CD4-positive, alpha-beta T cell (primary cell): ENCODE results near the gene SNAPIN. TPM values are rescaled to one million over a fixed set of nuclear protein-coding genes. Genes with fewer than 3 reads are reported as not detected.

Source experiments
- ATAC-seq: fragments of 200-7000 bp; cut with Tn5 transposase; one replicate; pipeline ENCODE4 v1.10.0; 2022; ENCODE audit warnings: mild to moderate bottlenecking; ENCODE audit not compliant: poor library complexity
- CTCF ChIA-PET: fragments of 350-600 bp; sonication (Branson Sonifier 250); formaldehyde crosslinking; loops from one replicate; lab custom pipeline; 2021; ENCODE audit warnings: antibody characterized with exemption, inconsistent platforms; lab: Charles Lee
- POLR2A ChIA-PET: fragments of 350-600 bp; sonication (Branson Sonifier 250); formaldehyde crosslinking; loops from one replicate; lab custom pipeline; 2021; ENCODE audit warnings: antibody characterized with exemption, inconsistent platforms; lab: Charles Lee
- DNase-seq, 14 experiments: peaks; one replicate each; pipeline ENCODE4 v3.0.0-alpha.2; 2013 to 2020; ENCODE audit warnings: mixed read lengths in 2 of 14
- H3K27ac ChIP-seq, 2 donors: one replicate each; pipeline versions ENCODE4 v1.5.1 to v1.7.0; 2013; ENCODE audit warnings: low read length in 2 of 2, low read depth in 1 of 2, mild to moderate bottlenecking in 1 of 2
- H3K27me3 ChIP-seq, 2 experiments: 1 replicate in 1 of 2; 2 replicates in 1 of 2; pipeline versions ENCODE4 v1.6.1 to v1.7.0; 2013; ENCODE audit warnings: low read length in 2 of 2, control low read depth in 1 of 2, mild to moderate bottlenecking in 1 of 2, moderate library complexity in 1 of 2; ENCODE audit not compliant: insufficient read depth in 2 of 2, control insufficient read depth in 1 of 2
- H3K36me3 ChIP-seq: one replicate; pipeline ENCODE4 v1.6.1; 2013; ENCODE audit warnings: low read length, control low read depth; ENCODE audit not compliant: insufficient read depth
- H3K4me1 ChIP-seq: one replicate; pipeline ENCODE4 v1.6.1; 2013; ENCODE audit warnings: low read length, control low read depth; ENCODE audit not compliant: insufficient read depth
- H3K4me3 ChIP-seq: one replicate; pipeline ENCODE4 v1.5.1; 2013; ENCODE audit warnings: mild to moderate bottlenecking, low read length, moderate library complexity
- H3K9me3 ChIP-seq, 2 experiments: 1 replicate in 1 of 2; 2 replicates in 1 of 2; pipeline versions ENCODE4 v1.6.1 to v1.7.0; 2013; ENCODE audit warnings: low read length in 2 of 2, mild to moderate bottlenecking in 2 of 2, control low read depth in 1 of 2, moderate library complexity in 1 of 2; ENCODE audit not compliant: control insufficient read depth in 1 of 2, insufficient read depth in 1 of 2
- H3K27ac Mint-ChIP-seq: one replicate; pipeline ENCODE4 v1.8.0; 2020; ENCODE audit warnings: mixed read lengths
- H3K27me3 Mint-ChIP-seq: one replicate; pipeline ENCODE4 v1.8.0; 2021; ENCODE audit warnings: mixed read lengths
- H3K36me3 Mint-ChIP-seq: one replicate; pipeline ENCODE4 v1.8.0; 2021; ENCODE audit warnings: low read depth, mixed read lengths
- H3K4me1 Mint-ChIP-seq: one replicate; pipeline ENCODE4 v1.8.0; 2021; ENCODE audit warnings: low read depth, mixed read lengths
- H3K4me3 Mint-ChIP-seq: one replicate; pipeline ENCODE4 v1.8.0; 2020; ENCODE audit warnings: mild to moderate bottlenecking, mixed read lengths
- H3K9me3 Mint-ChIP-seq: one replicate; pipeline ENCODE4 v1.8.0; 2020; ENCODE audit warnings: mixed read lengths
- CTCF ChIP-seq: fragments of 200-600 bp; IDR thresholded peaks from one replicate; pipeline ENCODE4 v1.8.0; 2022; ENCODE audit warnings: antibody characterized with exemption, mild to moderate bottlenecking
- intact Hi-C, 2 experiments: fragments of 100-400 bp; cut with DNase I in 1 of 2; cut with micrococcal nuclease in 1 of 2; formaldehyde crosslinking; loops; one replicate each; pipeline versions ENCODE4 v1.15.1 to v1.9.0; 2023 to 2025; cut with DNase I, micrococcal nuclease
- total RNA-seq, 174 experiments: library from RNA in 2 of 174; stranded (reverse) in 2 of 174; gene quantifications; one replicate each; pipeline ENCODE4 v1.2.3 and lab custom pipeline; 2021 to 2026

Gene SNAPIN
- total RNA-seq, 2 experiments from 2014 or later, result 7.2 to 7.3 TPM

- Mint-ChIP-seq H3K4me1 (peaks cover 20% of the 10 kb centered on the region), H3K4me3 (peak overlapping the region; percentile 71), H3K9me3 (no peaks in the 10 kb centered on the region), H3K27me3 (peaks cover 57% of the 10 kb centered on the region), H3K27ac (no peak overlapping the region), H3K36me3 (no peaks in the 10 kb centered on the region)
- peak; percentile 51 for ATAC-seq
- peak in 13 of 14 experiments; percentile 22 to 74 (median 38) for DNase-seq
- H3K27me3 ChIP-seq, result peaks cover 30 to 35% of the 10 kb centered on the region in 2 experiments
- CTCF ChIA-PET, result interaction anchor here (0.6 to 1.4 kb wide), 7 partner anchors 8 to 145 kb away, joined by 3 to 12 read pairs (median 3); no protein-coding TSS in a partner anchor
- TF ChIP-seq CTCF, result peak; percentile 73
- no peak overlapping the region for H3K27ac ChIP-seq
- H3K36me3 ChIP-seq, result no peaks in the 10 kb centered on the region
- H3K4me3 ChIP-seq, result peak overlapping the region; percentile 36
- POLR2A ChIA-PET, result interaction anchor here (1.4 to 2.7 kb wide), 2 partner anchors 44 to 49 kb away, joined by 4 to 12 read pairs; partner anchors contain the start of genes CHTOP and INTS3
- peaks cover 25% of the 10 kb centered on the region for H3K4me1 ChIP-seq
- intact Hi-C loops, result loop anchor here (1.0 to 10.0 kb wide), 4 partner anchors 71 to 307 kb away; partner anchors contain the start of gene GATAD2B (in 1 of the 2)
- H3K9me3 ChIP-seq, result no peaks in the 10 kb centered on the region
Measured at GRCh38 chr1:153677718-153678518, 19.4 kb downstream of the SNAPIN start.

GRCh38 chr1:153678519-153679336, 20.2 kb downstream of the SNAPIN start, which contains the start of gene NPR1:
Gene NPR1 (plus strand): TSS chr1:153678688. CDS start chr1:153679109, 421 bp downstream.
- ATAC-seq, result peak; percentile 51
- POLR2A ChIA-PET, result interaction anchor here (1.4 to 2.7 kb wide), 2 partner anchors 45 to 49 kb away, joined by 4 to 12 read pairs; partner anchors contain the start of genes CHTOP and INTS3
- no peaks in the 10 kb centered on the region for H3K36me3 ChIP-seq

More at GRCh38 chr1:153678519-153679336, 20.2 kb downstream of the SNAPIN start, which contains the start of gene NPR1:
- Mint-ChIP-seq H3K4me3 (peak within 1 kb of the TSS; percentile 92), H3K27me3 (peaks cover 62% of the 10 kb centered on the region), H3K27ac (no peak within 1 kb of the TSS), H3K4me1 (peaks cover 20% of the 10 kb centered on the region), H3K36me3 (no peaks in the 10 kb centered on the region), H3K9me3 (no peaks in the 10 kb centered on the region)
- no peak for TF ChIP-seq CTCF
- H3K4me1 ChIP-seq, result peaks cover 25% of the 10 kb centered on the region
- peak within 1 kb of the TSS; percentile 44 for H3K4me3 ChIP-seq
- H3K9me3 ChIP-seq, result no peaks in the 10 kb centered on the region
- intact Hi-C loops, result loop anchor here in 1 of 2 experiments (1.0 to 10.0 kb wide), 3 partner anchors 74 to 306 kb away; partner anchors contain the start of gene GATAD2B
- H3K27ac ChIP-seq, result no peak within 1 kb of the TSS
- DNase-seq, result peak in 7 of 14 experiments; percentile 6 to 58 (median 17)
- peaks cover 30 to 35% of the 10 kb centered on the region in 2 experiments for H3K27me3 ChIP-seq
- CTCF ChIA-PET, result interaction anchor here (1.0 to 1.4 kb wide), 3 partner anchors 19 to 146 kb away, joined by 3 to 12 read pairs (median 3); no protein-coding TSS in a partner anchor
